ENCODE data around the gene PLEK2. TPM values are rescaled to one million over a fixed set of nuclear protein-coding genes. Genes with fewer than 3 reads are reported as not detected.

The PLEK2 gene
- total and polyA plus RNA-seq, 2 experiments from 2014 or later, result 1.0 to 2.2 TPM

DNA sequence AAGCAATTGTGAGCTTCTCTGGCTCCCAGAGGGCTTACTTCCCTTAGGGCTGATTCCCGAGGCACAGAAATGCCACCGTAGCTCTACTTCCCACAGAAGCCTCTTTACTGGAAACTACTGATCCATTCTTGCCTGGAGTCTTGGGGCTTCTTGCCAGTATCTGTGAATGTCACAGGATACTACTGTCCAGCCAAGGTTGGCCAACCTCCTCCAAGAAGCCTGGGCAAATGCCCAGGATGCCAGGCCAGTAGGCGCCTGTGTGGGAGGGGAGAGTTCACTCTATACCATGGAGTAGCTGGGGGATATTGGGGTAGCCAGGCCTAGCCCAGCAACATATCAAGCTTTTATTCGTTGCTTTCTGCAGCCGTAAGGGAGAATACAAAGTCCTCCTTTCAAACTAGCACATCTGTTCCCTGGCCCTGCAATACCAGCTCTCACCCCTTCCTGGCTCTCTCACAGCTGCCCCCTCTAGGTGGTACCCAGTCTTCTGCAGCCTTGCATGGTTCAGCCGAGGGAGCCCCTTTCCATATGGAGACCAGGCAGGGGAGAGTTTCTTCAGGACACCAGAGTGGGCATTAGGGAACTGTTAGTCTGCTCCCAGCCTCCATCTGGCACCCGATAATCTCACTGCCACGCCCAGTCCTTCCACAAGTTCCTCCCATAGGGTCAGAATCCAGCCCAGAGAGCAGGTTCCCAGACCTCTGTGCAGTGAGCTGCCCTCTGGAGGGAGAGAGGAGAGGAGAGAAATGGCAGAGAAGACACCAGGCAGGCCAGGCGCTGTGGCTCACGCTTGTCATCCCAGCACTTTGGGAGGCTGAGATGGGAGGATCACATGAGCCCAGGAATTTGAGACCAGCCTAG is 24.3 kb upstream of the PLEK2 start:
- H2AFZ ChIP-seq, result no peak overlapping the region
- no peaks in the 10 kb centered on the region for H3K36me3 Mint-ChIP-seq (ENCODE audit: low read depth)
- no peak overlapping the region for H3K27ac Mint-ChIP-seq
- H3K9me2 ChIP-seq (ENCODE audit: insufficient read depth), result 0 out of 2 replicates have a peak, but pooled peaks cover 2% of the 10 kb centered on the region
- peaks cover 5% of the 10 kb centered on the region; the same call in 1 of the 2 replicates for H3K4me1 ChIP-seq (ENCODE audit: insufficient read depth)
- no peaks in the 10 kb centered on the region for H3K79me2 ChIP-seq (replicated peaks; ENCODE audit: insufficient read depth)
- peaks cover 6% of the 10 kb centered on the region for H3K27me3 Mint-ChIP-seq (ENCODE audit: insufficient read depth, low read depth, poor library complexity)
- H3K4me1 Mint-ChIP-seq, result peaks cover 4% of the 10 kb centered on the region
- H3F3A ChIP-seq (replicated peaks; ENCODE audit: low read depth), result no peaks in the 10 kb centered on the region
- peak; percentile 87 for ATAC-seq
- DNase-seq (ENCODE audit: low spot score), result peak; percentile 58
- no peak overlapping the region for H3K4me2 ChIP-seq
- TF ChIP-seq CTCF (conservative IDR thresholded peaks at IDR 0.05; ENCODE audit: low read depth in 2 of 2), result peak; percentile 26 to 35; a peak in 2 of 4 replicates
- no peak for TF ChIP-seq POLR2AphosphoS5 (IDR thresholded peaks at IDR 0.05; ENCODE audit: low read depth)
- H3K4me3 ChIP-seq, result no peak overlapping the region
- no peak overlapping the region for H3K27ac ChIP-seq (ENCODE audit: low read depth)
- no peaks in the 10 kb centered on the region for H3K9me3 Mint-ChIP-seq
- no peaks in the 10 kb centered on the region for H4K20me1 ChIP-seq (replicated peaks; ENCODE audit: insufficient read depth)
- no peaks in the 10 kb centered on the region for H3K36me3 ChIP-seq (ENCODE audit: insufficient read depth)
- H3K27me3 ChIP-seq (ENCODE audit: insufficient read depth), result no peaks in the 10 kb centered on the region
- H3K4me3 Mint-ChIP-seq, result no peak overlapping the region

DNA sequence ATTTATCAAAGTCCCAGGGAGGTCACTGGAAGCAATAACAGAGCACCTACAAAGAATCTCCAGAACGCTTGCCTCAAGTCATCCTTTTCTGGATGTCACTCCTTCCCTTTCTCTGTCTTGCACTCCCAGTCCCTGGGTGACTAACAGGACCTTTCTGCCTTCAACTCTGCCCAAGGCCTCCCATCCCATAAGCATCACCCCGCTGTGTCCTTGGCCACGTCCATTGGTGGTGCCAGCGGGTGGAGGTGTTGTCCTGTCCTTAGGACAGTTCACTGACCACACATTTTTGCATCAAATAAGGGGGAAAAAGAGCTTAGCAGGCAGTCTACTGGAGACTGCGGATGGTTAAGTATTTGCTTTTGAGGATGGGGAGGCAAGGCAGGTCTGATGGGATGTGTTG is 23.6 kb upstream of the PLEK2 start:
- no peak overlapping the region for H3K27ac ChIP-seq (ENCODE audit: low read depth)
- H3K4me1 Mint-ChIP-seq, result peaks cover 4% of the 10 kb centered on the region
- no peak overlapping the region for H3K4me3 Mint-ChIP-seq
- DNase-seq (ENCODE audit: low spot score) (no peak), ATAC-seq (no peak)
- no peak overlapping the region for H2AFZ ChIP-seq
- no peaks in the 10 kb centered on the region for H3K79me2 ChIP-seq (replicated peaks; ENCODE audit: insufficient read depth)
- H3K4me3 ChIP-seq, result no peak overlapping the region
- peaks cover 5% of the 10 kb centered on the region; the same call in 1 of the 2 replicates for H3K4me1 ChIP-seq (ENCODE audit: insufficient read depth)
- no peaks in the 10 kb centered on the region for H3K27me3 ChIP-seq (ENCODE audit: insufficient read depth)
- 0 out of 2 replicates have a peak, but pooled peaks cover 2% of the 10 kb centered on the region for H3K9me2 ChIP-seq (ENCODE audit: insufficient read depth)
- H3K4me2 ChIP-seq, result no peak overlapping the region
- no peak overlapping the region for H3K27ac Mint-ChIP-seq
- no peaks in the 10 kb centered on the region for H3K9me3 Mint-ChIP-seq
- H3K36me3 Mint-ChIP-seq (ENCODE audit: low read depth), result no peaks in the 10 kb centered on the region
- H3K27me3 Mint-ChIP-seq (ENCODE audit: insufficient read depth, low read depth, poor library complexity), result peaks cover 4% of the 10 kb centered on the region
- H3K36me3 ChIP-seq (ENCODE audit: insufficient read depth), result no peaks in the 10 kb centered on the region
- H3F3A ChIP-seq (replicated peaks; ENCODE audit: low read depth), result no peaks in the 10 kb centered on the region
- no peaks in the 10 kb centered on the region for H4K20me1 ChIP-seq (replicated peaks; ENCODE audit: insufficient read depth)
- TF ChIP-seq POLR2AphosphoS5 (IDR thresholded peaks at IDR 0.05; ENCODE audit: low read depth) (no peak), CTCF (conservative IDR thresholded peaks at IDR 0.05; ENCODE audit: low read depth in 2 of 2) (peak in 1 of 2 experiments; percentile 16; a peak in 1 of 4 replicates)

- Histone ChIP-seq H3F3A (replicated peaks; ENCODE audit: low read depth) (no peaks in the 10 kb centered on the region), H3K4me2 (no peak overlapping the region), H3K36me3 (ENCODE audit: insufficient read depth) (no peaks in the 10 kb centered on the region), H3K4me3 (no peak overlapping the region), H3K27me3 (ENCODE audit: insufficient read depth) (no peaks in the 10 kb centered on the region), H3K9me2 (ENCODE audit: insufficient read depth) (0 out of 2 replicates have a peak, but pooled peaks cover 2% of the 10 kb centered on the region), H3K79me2 (replicated peaks; ENCODE audit: insufficient read depth) (no peaks in the 10 kb centered on the region), H3K27ac (ENCODE audit: low read depth) (no peak overlapping the region), H3K4me1 (ENCODE audit: insufficient read depth) (peaks cover 8% of the 10 kb centered on the region; the same call in 1 of the 2 replicates), H2AFZ (peak overlapping the region; percentile 83; the same call in 1 of the 2 replicates), H4K20me1 (replicated peaks; ENCODE audit: insufficient read depth) (no peaks in the 10 kb centered on the region)
- Mint-ChIP-seq H3K27me3 (ENCODE audit: insufficient read depth, low read depth, poor library complexity) (peaks cover 2% of the 10 kb centered on the region), H3K36me3 (ENCODE audit: low read depth) (no peaks in the 10 kb centered on the region), H3K4me1 (peaks cover 13% of the 10 kb centered on the region), H3K4me3 (no peak overlapping the region), H3K9me3 (no peaks in the 10 kb centered on the region), H3K27ac (no peak overlapping the region)
- no peak for ATAC-seq
- TF ChIP-seq ZNF114 (CRISPR knock-in tag; IDR thresholded peaks at IDR 0.05), result no peak
- no peak for TF ChIP-seq JUNB (IDR thresholded peaks at IDR 0.05; ENCODE audit: unreplicated experiment)
- TF ChIP-seq STAT1 (IDR thresholded peaks at IDR 0.05; ENCODE audit: unreplicated experiment), result no peak
- no peak for TF ChIP-seq CREB1 (CRISPR knock-in tag; IDR thresholded peaks at IDR 0.05; ENCODE audit: low read depth)
- no peak for TF ChIP-seq EZH2 (IDR thresholded peaks at IDR 0.05; ENCODE audit: low read depth, unreplicated experiment)
- no peak for TF ChIP-seq CTCF (conservative IDR thresholded peaks at IDR 0.05; ENCODE audit: low read depth in 2 of 2)
- no peak for TF ChIP-seq ETS1 (IDR thresholded peaks at IDR 0.05)
- no peak for DNase-seq (ENCODE audit: low spot score)
These were observed 20.1 kb upstream of the PLEK2 start for GRCh38 chr14:67432050-67432564.
